T-helper 1 cell treated with Interleukin-12 subunit alpha and Interleukin-12 subunit beta and Interleukin-4 antibody, amounts not matched to agents 30 ng/mL and 1 ng/mL, for 36 hours (primary cell): ENCODE data around the gene VLDLR. TPM values are rescaled to one million over a fixed set of nuclear protein-coding genes. Genes with fewer than 3 reads are reported as not detected.
"Not testable (repeated sequence)": the region's sequence is repeated elsewhere in the genome, so short reads cannot be mapped to it uniquely, and the experiment has no call there.

Experiments used
- intact Hi-C: fragments of 100-400 bp; cut with micrococcal nuclease; formaldehyde crosslinking; loops from one replicate; pipeline ENCODE4 v1.15.1; 2024
- total RNA-seq: library from RNA; stranded (reverse); gene quantifications from 2 replicates; pipeline ENCODE4 v1.2.3, GENCODE V29; 2022

Gene VLDLR
- total RNA-seq, 1 donor from 2014 or later = 4.2 TPM

- intact Hi-C loops = no loop called here
Measured at GRCh38 chr9:2704504-2704903, 82.9 kb downstream of the VLDLR start.

- intact Hi-C loops = not testable (repeated sequence)
Measured at GRCh38 chr9:2707256-2707655, 85.7 kb downstream of the VLDLR start.

Other genes starting within 250 kb of the VLDLR start
- not detected in 2 replicates for gene KCNV2, start 95.7 kb downstream of the VLDLR start, total RNA-seq
- 65.3 and 75.1 TPM in 2 replicates for gene PUM3, start 222.3 kb downstream of the VLDLR start, total RNA-seq